Spleen (tissue), 3 donors: ENCODE measurements around the gene RBM47.

Experiments
- POLR2A ChIP-seq, 3 donors: fragments of 450-650 bp; IDR thresholded peaks; one replicate each; pipeline ENCODE4 v1.5.1; 2017; ENCODE audit warnings: antibody characterized with exemption in 3 of 3, mild to moderate bottlenecking in 1 of 3
- POLR2AphosphoS5 ChIP-seq, 3 donors: sonication (generic); formaldehyde crosslinking; IDR thresholded peaks; one replicate each; pipeline ENCODE4 v1.5.1; 2017; ENCODE audit warnings: antibody characterized with exemption in 3 of 3

DNA sequence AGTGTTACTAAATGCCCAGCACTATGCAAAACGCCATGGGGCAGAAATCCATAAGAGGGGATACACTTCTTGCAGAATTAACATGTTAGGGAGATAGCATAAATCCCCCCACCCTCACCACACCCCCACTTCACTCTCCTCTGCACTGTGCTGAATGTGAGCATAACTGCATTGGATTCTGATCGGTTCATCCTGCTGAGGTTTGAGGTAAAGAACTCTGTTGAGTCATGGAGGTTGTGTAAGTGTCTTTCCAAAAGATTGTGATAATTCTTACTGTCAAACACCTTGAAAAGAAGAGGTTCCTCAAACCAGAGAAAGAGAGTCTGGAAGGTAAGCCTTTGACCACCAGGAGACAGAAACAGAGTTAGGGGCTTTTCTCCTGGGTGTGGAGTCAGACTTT, 43.6 kb downstream of the RBM47 start:
- TF ChIP-seq POLR2AphosphoS5 (IDR thresholded peaks at IDR 0.05) (no peak), POLR2A (IDR thresholded peaks at IDR 0.05) (no peak)
